Activated naive CD4-positive, alpha-beta T cell treated with Interleukin-2 at 50 U/mL for 16 hours (primary cell): ENCODE measurements around the gene CNTNAP2.
"Not testable (repeated sequence)": the region's sequence is repeated elsewhere in the genome, so short reads cannot be mapped to it uniquely, and the experiment has no call there.

Experiments
- DNase-seq: peaks from one replicate; pipeline ENCODE4 v3.0.0-alpha.2; 2020

Gene CNTNAP2

DNA sequence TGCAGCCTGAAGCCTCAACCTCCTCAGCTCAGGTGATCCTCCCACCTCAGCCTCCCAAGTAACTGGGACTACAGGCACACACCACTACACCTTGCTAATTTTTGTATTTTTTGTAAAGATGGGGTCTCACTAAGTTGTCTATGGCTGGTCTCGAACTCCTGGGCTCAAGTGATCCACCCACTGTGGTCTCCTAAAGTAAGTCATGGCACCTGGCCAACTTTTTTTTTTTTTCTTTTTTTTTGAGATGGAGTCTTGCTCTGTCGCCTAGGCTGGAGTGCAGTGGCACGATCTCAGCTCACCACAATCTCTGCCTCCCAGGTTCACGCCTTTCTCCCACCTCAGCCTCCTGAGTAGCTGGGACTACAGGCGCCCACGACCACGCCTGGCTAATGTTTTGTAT is 2182.2 kb downstream of the CNTNAP2 start:
- not testable (repeated sequence) for DNase-seq

DNA sequence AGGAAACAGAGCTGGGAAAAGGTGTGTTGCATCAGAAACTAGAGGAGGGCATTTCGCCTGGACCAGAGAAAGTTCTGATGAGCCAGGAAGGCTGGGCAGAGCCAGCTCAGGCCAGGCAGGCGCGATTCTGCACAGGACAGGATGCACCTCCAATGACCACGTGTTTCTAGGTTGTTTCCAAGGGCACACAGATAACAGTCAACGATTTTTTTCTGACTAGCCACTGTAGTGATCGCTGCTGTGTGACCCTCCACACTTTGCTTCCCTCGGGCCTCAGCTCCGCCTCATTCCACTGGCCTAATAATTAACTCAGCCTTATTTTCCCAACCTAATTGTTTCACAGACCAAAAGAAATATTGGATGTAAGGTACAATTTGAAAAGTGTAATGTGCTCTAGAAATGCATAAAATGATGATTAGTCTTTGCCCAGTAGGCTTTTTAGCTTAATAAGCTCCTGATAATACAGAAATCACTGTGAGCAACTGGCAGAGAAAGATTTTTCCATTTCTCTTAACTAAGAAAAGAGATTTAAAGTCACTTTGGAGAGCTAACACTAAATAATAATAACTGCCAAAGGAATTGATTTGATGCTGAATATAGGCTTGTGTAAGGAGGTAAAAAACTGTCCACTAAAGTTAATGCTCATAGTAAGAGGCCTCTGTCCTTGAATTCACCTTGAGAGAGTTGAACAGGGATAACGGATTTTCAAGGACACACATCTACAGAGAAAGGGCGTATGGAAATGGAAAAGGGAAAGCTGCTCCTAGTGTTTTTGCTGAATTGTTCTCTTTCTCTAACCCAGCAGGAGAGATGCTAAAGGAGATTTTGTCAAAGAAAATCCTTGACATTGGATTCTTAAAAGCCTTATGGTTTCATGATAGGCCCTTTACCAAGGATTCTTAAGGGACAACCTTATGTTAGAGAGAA is 2183.0 kb downstream of the CNTNAP2 start:
- DNase-seq = no peak

DNA sequence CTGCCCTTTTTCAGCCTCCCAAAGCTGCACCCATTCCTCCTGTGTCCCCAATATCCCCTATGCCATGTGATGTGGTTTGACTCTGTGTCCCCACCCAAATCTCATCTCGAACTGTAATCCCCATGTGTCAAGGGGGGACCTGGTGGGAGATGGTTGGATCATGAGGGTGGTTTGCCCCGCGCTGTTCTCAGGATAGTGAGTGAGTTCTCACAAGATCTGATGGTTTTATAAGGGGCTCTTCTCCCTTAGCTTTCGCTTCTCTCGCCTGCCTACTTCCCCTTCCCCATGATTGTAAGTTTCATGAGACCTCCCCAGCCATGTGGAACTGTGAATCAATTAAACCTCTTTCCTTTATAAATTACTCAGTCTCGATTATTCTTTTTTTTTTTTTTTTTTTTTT is 2185.8 kb downstream of the CNTNAP2 start:
- not testable (repeated sequence) for DNase-seq

DNA sequence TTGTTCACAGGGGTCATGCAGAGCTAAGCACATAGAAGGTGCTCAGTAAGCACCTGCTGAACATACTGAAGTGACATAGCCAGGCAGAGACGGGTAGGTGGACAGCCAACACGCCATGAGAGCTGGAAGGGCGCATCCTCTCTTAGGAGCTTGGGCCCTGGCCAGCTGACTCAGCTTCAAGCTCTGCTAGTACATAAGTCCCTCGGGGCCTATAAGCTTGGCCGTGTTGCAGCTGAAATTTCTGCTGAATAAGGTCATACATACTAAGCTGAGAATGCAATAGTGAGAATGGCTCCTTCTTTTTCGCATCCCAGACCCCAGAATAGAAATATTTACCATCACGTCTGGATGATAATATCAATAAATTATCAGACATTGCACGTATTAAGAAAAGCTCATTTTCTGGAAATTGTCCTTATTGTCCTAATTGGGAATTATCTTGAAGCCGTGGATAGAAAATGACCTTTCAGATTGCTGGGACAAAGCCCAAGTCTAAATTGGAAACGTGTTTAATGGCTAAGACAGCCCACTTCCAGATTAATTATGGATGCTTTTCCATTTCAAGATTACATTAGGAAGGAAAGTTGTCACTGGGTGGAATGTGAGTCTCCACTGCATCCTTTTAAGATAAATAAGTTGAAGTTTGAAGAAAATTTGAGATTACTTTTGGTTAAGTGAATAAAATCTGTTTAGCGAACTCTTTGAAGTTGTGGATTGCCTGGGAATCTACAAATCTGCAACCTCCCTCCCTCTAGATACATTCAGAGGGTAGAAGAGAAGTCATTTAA is 2186.9 kb downstream of the CNTNAP2 start:
- DNase-seq = no peak

DNA sequence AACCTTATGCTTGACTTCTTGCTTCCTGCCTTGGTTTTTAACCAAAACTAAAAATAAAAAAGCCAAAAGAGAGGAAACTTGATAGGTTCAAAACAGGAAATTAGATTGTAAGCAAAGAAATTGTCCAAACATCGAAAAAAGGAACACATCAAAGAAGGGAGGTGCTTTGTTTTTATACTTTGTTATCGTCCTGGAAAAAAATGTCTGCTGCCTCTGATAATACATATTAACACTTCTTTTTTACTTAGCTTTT is 2187.4 kb downstream of the CNTNAP2 start:
- no peak for DNase-seq

DNA sequence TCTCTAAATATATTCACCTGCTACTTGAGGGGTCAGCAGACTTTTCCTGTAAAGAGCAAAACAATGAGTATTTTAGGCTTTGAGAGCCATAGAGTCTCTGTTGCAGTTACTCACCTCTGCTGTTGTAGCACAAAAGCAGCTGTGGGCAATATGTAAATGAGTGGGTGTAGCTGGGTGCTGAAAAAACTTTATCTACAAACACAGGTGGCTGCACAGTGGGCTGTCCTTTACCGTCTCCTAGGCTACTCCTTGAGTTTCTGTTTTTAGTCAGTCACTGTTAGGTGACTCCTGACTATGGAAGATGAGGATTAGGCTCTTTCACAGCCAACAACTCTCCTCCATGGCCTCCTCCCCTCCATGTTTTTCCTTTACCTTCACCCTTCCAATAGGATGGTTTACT is 2187.9 kb downstream of the CNTNAP2 start:
- no peak for DNase-seq

DNA sequence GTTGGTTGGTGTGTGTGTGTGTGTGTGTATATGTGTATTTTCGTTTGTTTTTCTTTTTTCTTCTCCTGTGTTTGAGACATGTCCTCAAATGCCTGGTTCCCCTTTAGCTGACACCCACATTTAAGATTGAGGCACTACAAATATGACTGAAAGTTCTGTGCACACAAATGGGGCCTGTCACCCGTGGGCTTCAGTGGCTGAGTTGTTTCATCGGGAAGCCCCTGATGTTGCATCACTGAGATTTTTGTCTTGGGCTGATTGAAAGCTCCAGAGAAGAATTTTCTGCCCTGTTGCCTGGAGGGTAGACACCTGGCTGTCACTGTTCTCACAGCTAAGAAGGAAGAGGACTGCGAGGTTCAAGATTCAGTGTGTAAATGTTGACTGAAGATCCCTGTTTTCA is 2190.2 kb downstream of the CNTNAP2 start:
- DNase-seq = no peak

DNA sequence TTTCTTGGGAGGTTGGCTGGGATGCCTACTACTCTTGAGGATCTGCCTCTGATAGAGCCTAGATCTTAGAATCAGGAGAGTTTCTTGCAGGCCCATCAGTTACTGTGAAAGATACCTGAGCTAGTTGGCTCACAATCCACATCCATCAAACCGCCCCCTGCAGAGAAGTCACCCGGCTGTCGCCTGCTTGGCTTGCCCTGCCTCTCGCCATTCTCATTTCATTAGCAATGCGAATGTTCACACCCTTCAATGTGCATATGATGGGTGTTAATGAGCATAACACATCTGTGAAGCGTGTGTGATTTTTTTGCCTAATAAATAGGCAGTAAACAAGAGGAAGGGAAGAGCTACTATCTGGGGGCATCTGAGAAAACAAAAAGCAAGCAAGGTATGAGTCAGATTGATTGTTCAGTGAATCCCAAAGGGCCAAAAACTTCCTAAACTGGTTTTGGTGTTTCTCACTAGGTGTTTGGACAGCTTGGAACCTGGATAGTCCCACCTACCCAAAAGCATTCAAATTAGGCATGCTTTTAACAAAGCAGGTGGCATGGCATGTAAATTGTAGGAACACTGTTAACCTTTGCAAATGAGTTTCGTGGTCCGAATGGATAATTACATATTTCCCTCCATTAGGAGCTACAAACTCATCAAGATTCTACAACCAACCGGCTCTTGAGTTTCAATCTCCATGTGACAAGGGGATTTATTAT is 2201.7 kb downstream of the CNTNAP2 start:
- DNase-seq = no peak

DNA sequence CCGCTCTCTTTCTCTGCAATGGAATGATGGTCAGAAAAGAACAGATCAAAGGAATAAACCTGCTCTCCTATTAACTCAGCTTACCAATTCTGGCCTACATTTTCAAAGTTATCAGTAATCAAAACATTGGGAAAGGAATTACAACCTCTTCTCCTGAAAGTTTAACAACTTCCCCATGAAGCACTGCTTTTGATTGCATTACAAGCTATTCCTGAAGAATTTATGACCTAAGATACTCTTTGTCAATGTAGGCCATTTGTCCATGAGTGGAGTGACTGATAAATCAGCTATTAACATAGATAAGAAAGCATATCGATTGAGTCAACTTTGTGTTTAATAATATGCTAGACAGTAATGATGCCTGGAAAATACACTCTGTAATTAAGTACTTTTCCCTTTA is 2202.2 kb downstream of the CNTNAP2 start:
- DNase-seq = no peak

DNA sequence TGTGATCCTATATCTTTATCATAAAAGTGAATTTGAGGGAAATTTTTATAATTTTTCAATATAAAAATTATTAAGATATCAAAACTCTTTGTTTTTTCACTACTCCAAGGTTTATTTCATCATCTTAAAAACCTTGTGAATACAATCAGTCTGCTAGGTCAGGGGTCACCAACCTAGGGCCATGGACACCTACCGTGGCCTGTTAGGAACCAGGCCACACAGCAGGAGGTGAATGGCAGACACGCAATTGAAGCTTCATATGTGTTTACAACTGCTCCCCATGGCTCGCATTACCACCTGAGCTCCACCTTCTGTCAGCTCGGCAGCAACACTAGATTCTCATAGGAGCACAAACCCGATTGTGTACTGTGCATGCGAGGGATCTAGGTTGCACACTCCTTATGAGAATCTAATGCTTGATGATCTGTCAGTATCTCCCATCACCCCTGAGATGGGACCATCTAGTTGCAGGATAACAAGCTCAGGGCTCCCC is 2202.8 kb downstream of the CNTNAP2 start:
- no peak for DNase-seq

DNA sequence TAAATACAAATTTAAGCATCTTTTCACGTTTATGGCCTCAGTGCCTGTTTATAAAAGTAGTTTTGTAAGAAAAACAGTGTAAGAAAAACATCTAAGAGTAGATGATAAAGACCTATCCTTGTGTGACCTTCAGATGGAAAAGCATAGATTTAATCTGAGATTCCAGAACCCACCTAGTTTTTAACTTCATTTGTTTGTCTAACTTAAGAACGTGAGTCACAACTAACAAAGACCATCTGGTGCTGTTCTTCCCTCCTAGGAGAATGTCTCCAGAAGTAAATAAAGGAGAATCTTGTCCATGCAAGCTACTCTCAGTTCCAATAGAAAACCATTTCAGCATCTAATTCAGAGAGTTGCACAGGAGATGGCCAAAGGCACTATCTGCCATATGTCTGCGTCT is 2208.6 kb downstream of the CNTNAP2 start:
- DNase-seq = no peak

DNA sequence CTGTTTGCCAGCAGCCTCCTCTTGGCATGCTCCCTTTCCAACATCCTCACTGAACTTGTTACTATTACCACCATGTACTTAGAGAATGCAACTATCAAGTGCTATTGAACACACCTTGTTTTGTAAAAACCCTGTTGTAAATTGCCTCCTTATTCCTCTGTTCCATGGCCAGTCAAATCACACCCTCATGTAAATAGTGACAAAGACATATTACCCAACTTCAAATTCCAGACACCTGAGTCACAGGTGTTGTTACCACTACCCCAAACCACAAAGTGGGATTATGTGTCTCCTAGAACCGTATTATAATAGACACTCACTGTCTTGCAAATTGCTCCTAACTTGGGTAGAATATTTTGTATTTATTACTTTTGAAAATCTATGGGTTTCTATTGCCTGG is 2210.8 kb downstream of the CNTNAP2 start:
- no peak for DNase-seq

DNA sequence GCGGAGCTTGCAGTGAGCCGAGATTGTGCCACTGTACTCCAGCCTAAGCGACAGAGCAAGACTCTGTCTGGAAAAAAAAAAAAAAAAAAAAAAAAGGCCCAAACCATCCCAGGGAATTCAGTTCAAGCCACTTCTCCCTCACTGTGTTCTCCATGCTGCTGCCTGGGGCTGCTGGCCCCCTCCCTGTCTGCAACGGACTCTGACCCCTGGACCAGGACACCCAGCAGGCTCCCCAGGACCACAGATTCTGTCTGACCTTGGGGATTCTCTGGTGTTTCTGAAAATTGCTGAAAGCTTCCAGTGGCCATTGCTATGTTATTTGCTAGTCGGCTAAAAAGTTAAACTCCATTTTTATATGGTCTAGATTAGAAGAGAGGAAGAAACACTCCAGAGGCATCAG is 2212.3 kb downstream of the CNTNAP2 start:
- no peak for DNase-seq

DNA sequence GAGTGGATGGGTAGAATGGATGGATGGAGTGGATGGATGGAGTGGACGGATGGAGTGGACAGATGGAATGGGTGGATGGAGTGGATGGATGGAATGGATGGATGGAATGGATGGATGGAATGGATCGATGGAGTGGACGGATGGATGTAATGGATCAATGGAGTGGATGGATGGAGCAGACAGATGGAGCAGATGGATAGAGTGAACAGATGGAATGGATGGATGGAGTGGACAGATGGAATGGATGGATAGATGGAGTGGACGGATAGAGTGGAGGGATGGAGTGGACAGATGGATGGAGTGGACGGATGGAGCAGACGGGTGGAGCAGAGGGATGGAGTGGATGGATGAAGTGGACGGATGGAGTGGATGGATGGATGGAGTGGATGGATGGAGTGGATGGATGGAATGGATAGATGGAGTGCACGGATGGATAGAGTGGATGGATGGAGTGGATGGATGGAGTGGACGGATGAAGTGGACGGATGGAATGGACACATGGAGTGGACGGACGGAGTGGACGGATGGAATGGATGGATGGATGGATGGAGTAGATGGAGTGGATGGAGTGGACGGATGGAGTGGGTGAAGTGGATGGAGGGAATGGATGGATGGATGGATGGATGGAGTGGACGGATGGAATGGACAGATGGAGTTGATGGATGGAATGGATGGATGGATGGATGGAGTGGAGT is 2213.7 kb downstream of the CNTNAP2 start:
- DNase-seq = no peak

DNA sequence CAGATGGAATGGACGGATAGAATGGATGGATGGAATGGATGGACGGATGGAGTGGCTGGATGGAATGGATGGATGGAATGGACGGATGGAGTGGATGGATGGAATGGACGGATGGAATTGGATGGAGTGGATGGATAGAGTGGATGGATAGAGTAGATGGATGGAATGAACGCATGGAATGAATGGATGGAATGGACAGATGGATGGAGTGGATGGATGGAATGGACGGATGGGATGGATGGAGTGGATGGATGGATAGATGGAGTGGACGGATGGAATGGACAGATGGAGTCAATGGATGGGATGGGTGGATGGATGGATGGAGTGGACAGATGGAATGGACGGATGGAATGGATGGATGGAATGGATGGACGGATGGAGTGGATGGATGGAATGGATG is 2214.2 kb downstream of the CNTNAP2 start:
- no peak for DNase-seq

DNA sequence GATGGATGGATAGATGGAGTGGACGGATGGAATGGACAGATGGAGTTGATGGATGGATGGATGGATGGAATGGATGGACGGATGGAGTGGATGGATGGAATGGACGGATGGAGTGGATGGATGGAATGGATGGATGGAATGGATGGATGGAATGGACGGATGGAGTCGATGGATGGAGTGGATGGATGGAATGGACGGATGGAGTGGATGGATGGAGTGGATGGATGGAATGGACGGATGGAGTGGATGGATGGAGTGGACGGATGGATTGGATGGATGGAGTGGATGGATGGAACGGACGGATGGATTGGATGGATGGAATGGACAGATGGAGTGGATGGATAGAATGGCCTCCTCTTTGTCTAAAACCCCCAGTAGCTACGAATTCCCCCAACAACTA is 2214.9 kb downstream of the CNTNAP2 start:
- DNase-seq = not testable (repeated sequence)

DNA sequence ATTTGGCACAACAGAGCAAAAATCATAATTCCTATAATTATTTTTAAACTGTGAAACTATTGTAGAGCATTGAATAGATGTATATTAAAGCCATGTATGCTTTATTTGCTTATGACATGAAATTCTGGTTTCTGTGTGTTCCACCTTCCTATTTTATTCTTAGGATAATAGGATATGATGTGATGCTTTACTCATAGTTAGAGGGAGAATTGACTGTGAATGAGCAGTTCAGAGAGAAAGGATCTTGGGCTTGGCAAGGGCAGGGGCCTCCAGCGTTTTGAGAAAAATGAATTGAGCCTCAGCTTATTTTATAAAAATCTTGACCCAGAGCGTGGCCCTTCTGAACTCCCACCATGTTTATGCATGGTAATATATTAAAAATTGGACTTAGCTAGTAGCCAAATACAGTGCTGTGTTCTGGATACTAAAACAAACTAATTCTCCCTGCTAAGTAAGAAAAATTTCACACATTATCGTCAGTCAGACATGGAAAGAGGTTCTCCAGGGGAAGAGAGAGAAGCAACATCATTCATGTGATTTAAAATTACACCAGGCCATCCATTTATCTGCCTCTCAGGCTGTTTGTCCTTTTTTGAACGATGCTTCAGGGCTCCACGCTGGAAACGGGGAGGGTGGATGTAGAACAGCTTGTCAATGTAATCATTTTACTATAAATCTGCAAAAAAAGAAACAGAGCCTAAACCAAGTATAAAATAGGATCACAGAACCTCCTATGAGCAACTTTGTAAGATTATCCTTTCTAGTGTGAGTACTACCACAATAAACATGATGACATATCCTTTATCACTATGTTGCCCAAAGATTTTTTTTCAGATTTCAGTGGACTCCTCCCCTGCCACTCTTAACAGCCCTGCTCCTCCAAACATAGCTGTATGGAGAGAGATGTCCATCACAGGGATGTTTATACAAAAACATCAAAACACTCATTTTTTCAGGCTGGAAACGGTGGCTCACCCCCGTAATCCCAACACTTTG is 2215.9 kb downstream of the CNTNAP2 start:
- no peak for DNase-seq

DNA sequence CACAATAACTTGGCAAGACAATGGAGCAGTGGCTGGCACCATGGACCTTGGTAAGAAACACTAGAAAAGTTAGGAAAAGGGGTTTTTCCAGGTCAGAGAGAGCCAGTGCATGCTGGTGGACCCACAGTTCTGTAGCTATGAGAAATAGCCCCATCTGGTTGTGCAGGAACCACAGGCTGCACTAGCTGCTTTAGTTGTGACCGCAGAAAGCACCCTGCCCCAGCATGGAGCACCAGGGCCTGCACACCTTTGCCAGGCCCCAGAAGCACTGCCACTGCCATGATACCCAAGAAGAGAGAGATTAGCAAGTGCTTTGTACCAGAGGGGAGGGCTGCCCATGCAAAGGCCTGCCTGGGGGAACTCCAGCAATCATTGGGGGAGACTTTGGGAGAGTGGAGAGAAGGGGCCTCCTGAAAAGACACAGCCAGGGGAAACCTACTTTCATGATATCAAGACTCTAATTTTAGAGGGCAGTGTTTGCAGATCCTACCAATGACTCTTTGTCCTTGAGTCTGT is 2217.9 kb downstream of the CNTNAP2 start:
- no peak for DNase-seq

DNA sequence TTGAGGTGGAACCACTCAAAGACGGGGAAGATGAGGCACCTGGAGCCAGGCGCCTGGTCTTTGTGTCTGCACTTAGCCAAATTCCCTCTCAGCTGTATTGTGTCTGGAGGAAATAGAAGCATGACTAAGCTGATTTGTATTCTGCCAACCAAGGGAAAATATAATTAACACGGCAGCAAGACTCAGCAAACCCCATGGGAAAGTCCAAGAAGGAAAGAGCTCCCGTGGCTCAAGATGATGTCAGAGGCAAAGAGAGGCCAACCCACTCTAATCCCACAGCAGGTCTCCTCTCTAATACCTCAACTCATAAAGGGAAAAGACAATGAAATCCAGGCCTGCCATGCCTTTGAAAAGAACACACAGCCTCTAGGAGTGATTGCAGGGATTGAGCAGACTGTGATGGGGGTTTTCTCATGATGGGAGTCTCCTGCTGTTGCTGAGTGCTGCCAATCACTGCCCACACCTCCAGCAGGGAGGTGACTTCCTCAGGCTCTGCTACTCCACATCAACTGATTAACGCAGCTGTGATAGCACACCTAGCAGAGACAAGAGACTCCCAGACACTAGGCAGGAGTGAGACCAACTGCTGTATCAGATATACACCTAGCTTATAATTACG is 2218.5 kb downstream of the CNTNAP2 start:
- no peak for DNase-seq

DNA sequence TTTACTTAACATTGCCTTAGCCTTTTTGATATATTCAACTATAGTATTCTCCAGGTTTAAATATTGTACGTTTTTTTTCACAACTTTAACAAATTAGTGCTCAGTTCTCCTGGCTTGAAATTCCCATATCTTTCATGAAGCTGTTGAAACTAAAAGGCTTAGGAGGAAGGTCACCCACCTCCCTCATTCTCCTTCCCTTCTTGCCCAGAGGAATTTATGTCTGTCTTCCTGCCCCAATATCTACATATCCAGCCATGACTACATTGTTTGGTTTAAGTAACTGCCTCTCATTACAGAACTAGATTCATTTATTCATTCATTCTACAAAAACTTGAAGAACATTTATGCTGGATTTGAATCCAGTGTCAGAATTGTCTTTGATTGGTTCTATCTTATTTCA is 2219.2 kb downstream of the CNTNAP2 start:
- no peak for DNase-seq

DNA sequence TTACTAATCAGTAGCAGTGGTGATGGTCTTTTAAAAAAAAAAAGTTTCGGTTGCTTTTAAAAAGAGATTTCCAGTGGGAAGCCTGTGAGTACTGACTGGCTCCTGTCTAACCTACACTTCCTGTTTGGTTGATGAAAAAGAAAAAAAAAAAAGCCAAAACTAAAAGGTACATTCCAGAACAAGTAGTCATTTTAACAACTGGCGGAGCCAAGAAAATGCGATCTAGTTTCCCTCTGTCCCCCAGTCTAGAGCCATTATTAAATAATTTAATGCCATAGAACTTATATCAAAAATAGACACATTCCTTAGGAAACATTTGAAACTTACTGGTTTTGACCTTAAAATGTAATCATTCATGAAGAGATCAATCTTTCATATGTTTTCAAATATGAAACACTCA is 2219.8 kb downstream of the CNTNAP2 start:
- no peak for DNase-seq
